HEK293T (cell line): ENCODE measurements around the gene FMC1.
"Not testable (repeated sequence)": the region's sequence is repeated elsewhere in the genome, so short reads cannot be mapped to it uniquely, and the experiment has no call there.

Experiments used
- CTCF ChIA-PET: fragments of 350-600 bp; formaldehyde crosslinking; extraction: SDS; loops from one replicate; lab custom pipeline; 2021; ENCODE audit warnings: antibody characterized with exemption, inconsistent platforms; lab: Yijun Ruan, JAX
- POLR2A ChIA-PET: fragments of 350-600 bp; formaldehyde crosslinking; extraction: SDS; loops from one replicate; lab custom pipeline; 2020; ENCODE audit warnings: antibody characterized with exemption, inconsistent platforms; lab: Yijun Ruan, JAX
- DNase-seq: peaks from one replicate; pipeline ENCODE4 v3.0.0; 2012; ENCODE audit warnings: mixed read lengths; ENCODE audit errors: extremely low spot score
- ARNT ChIP-seq: fragments of 450-650 bp; IDR thresholded peaks from 2 replicates; pipeline ENCODE4 v1.6.1; 2017; ENCODE audit warnings: mild to moderate bottlenecking
- BHLHE40 ChIP-seq: fragments of 450-650 bp; IDR thresholded peaks from 2 replicates; pipeline ENCODE4 v1.6.1; 2016; ENCODE audit warnings: mild to moderate bottlenecking, moderate library complexity, borderline replicate concordance
- CTBP1 ChIP-seq: fragments of 450-650 bp; IDR thresholded peaks from 2 replicates; pipeline ENCODE4 v1.6.1; 2016; ENCODE audit warnings: borderline replicate concordance
- ELF4 ChIP-seq: fragments of 450-650 bp; IDR thresholded peaks from 2 replicates; pipeline ENCODE4 v1.6.1; 2017; ENCODE audit warnings: antibody characterized with exemption
- FOXA1 ChIP-seq: fragments of 450-650 bp; IDR thresholded peaks from 2 replicates; pipeline ENCODE4 v1.6.1; 2016; ENCODE audit warnings: mild to moderate bottlenecking
- FOXK2 ChIP-seq: fragments of 450-650 bp; IDR thresholded peaks from 2 replicates; pipeline ENCODE4 v1.6.1; 2016; ENCODE audit warnings: mild to moderate bottlenecking
- FOXM1 ChIP-seq: fragments of 450-650 bp; IDR thresholded peaks from 2 replicates; pipeline ENCODE4 v1.6.1; 2017; ENCODE audit warnings: mild to moderate bottlenecking, borderline replicate concordance
- HDGF ChIP-seq: fragments of 450-650 bp; IDR thresholded peaks from 2 replicates; pipeline ENCODE4 v1.6.1; 2017; ENCODE audit warnings: antibody characterized with exemption, borderline replicate concordance
- L3MBTL2 ChIP-seq: fragments of 450-650 bp; conservative IDR thresholded peaks from 2 replicates; pipeline ENCODE4 v1.6.1; 2016; ENCODE audit warnings: mild to moderate bottlenecking
- LEF1 ChIP-seq: fragments of 450-650 bp; IDR thresholded peaks from 2 replicates; pipeline ENCODE4 v1.6.1; 2017; ENCODE audit warnings: mild to moderate bottlenecking, borderline replicate concordance
- NFRKB ChIP-seq: fragments of 450-650 bp; IDR thresholded peaks from 2 replicates; pipeline ENCODE4 v1.6.1; 2016; ENCODE audit warnings: mild to moderate bottlenecking, moderate library complexity
- SP1 ChIP-seq: fragments of 450-650 bp; IDR thresholded peaks from 2 replicates; pipeline ENCODE4 v1.6.1; 2017
- SUZ12 ChIP-seq: fragments of 450-650 bp; IDR thresholded peaks from 2 replicates; pipeline ENCODE4 v1.6.1; 2016; ENCODE audit warnings: mild to moderate bottlenecking
- TARDBP ChIP-seq: fragments of 450-650 bp; IDR thresholded peaks from 2 replicates; pipeline ENCODE4 v1.6.1; 2016
- ZNF384 ChIP-seq: fragments of 450-650 bp; IDR thresholded peaks from 2 replicates; pipeline ENCODE4 v1.6.1; 2016
- TF ChIP-seq, protein P1 (sequence below): fragments of 450-650 bp; IDR thresholded peaks from 2 replicates; pipeline ENCODE4 v1.6.1; 2016

FMC1 gene

DNA sequence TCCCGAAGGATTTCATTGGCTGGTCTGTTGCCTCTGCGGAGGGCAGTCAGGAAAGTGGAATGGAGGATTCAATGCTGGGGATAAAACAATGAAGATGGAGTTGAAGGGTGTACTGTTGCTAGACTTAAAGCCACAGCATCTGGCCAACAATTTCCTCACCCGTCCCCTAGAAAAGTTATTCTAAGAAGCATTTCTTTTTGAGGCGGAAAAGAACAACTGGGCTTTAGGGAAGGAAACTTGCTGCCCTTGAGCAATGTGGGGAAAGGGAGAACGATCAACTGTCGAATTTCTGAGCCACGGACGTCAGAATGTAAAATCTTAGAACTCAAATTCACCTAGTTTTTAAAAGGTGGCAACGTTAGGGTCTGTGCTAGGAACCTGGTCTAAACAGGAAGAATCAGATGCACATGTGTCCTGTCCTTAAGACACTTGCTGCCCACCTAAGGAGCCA, 664 bp downstream of the FMC1 start:
- CTCF ChIA-PET: no interaction called here
- DNase-seq: no peak
- POLR2A ChIA-PET: no interaction called here
- TF ChIP-seq ELF4 (no peak), FOXK2 (no peak), HDGF (no peak), TARDBP (no peak), BHLHE40 (no peak), SUZ12 (no peak), NFRKB (no peak), LEF1 (no peak), FOXA1 (no peak), ZNF384 (no peak)
- TF ChIP-seq, protein P1, sequence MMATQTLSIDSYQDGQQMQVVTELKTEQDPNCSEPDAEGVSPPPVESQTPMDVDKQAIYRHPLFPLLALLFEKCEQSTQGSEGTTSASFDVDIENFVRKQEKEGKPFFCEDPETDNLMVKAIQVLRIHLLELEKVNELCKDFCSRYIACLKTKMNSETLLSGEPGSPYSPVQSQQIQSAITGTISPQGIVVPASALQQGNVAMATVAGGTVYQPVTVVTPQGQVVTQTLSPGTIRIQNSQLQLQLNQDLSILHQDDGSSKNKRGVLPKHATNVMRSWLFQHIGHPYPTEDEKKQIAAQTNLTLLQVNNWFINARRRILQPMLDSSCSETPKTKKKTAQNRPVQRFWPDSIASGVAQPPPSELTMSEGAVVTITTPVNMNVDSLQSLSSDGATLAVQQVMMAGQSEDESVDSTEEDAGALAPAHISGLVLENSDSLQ: no peak

DNA sequence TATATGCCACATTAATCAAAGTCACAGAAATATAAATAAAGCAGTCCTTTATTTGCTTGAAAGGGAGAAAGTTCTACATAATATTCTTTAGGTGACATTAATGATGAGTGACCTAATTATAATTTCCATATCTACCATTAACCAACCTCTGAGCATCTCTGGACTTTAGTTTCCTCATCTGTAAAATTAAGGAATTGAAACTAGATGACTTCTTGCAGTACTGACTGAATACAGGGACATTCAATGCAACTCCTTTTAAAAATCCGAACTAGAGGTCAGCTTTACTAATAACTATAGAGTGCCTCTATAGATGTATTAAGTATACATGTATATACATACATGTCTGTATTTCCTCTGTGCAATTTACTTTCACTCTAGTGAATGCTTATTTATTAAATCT, 3.9 kb downstream of the FMC1 start:
- ChIA-PET CTCF (no interaction called here), POLR2A (interaction anchor here (1.1 kb wide), 1 partner anchor 15 kb away, joined by 4 read pairs; the partner anchor contains the start of gene LUC7L2)
- TF ChIP-seq FOXK2 (no peak), TARDBP (no peak), ARNT (no peak), CTBP1 (no peak), BHLHE40 (no peak), NFRKB (no peak), SUZ12 (no peak), LEF1 (no peak), FOXM1 (no peak), SP1 (no peak), ZNF384 (no peak), L3MBTL2 (no peak), ELF4 (no peak), HDGF (no peak), FOXA1 (no peak)
- TF ChIP-seq, protein P1: no peak
- no peak for DNase-seq

GRCh38 chr7:139351027-139351426, 9.9 kb downstream of the FMC1 start:
- DNase-seq: no peak
- ChIA-PET CTCF (interaction anchor here (0.6 kb wide), 1 partner anchor 579 kb away, joined by 3 read pairs; no protein-coding TSS in a partner anchor), POLR2A (interaction anchor here (1.0 kb wide), 1 partner anchor 9 kb away, joined by 4 read pairs; the partner anchor contains the start of gene LUC7L2)
- TF ChIP-seq FOXK2: no peak
- TF ChIP-seq SP1: no peak
- no peak for TF ChIP-seq FOXA1
- TF ChIP-seq SUZ12: no peak
- no peak for TF ChIP-seq ARNT
- TF ChIP-seq, protein P1: no peak
- TF ChIP-seq ZNF384: no peak
- TF ChIP-seq L3MBTL2: no peak
- no peak for TF ChIP-seq LEF1
- no peak for TF ChIP-seq CTBP1
- TF ChIP-seq FOXM1: no peak
- TF ChIP-seq BHLHE40: no peak
- TF ChIP-seq NFRKB: no peak
- no peak for TF ChIP-seq HDGF
- TF ChIP-seq ELF4: no peak
- no peak for TF ChIP-seq TARDBP

DNA sequence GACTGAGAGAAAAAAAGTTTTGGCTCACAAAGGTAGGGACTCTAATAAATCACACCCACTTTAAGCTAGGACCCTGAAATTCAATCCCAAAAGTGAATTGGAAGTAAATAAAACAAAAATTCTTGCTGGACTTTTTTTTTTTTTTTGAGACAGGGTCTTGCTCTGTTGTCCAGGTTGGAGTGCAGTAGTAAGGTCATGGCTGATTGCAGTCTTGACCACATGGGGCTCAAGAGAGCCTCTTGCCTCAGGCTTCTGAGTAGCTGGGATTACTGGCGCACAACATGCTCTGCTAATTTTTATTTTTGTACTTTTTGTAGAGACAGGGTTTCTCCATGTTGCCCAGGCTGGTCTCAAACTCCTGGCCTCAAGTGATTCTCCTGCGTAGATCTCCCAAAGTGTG, 13.6 kb downstream of the FMC1 start:
- CTCF ChIA-PET: interaction anchor here (0.8 to 1.1 kb wide), 2 partner anchors 15 kb away, joined by 3 to 4 read pairs; no protein-coding TSS in a partner anchor
- peak; percentile 76 for TF ChIP-seq ZNF384
- no peak for TF ChIP-seq SP1
- no peak for TF ChIP-seq ARNT
- TF ChIP-seq TARDBP: no peak
- no peak for DNase-seq
- POLR2A ChIA-PET: interaction anchor here (2.4 kb wide), 1 partner anchor 12 kb away, joined by 11 read pairs; no protein-coding TSS in a partner anchor

- CTCF ChIA-PET: no interaction called here
- POLR2A ChIA-PET: interaction anchor here (2.4 kb wide), 1 partner anchor 12 kb away, joined by 11 read pairs; no protein-coding TSS in a partner anchor
- DNase-seq: no peak
- TF ChIP-seq LEF1 (no peak), BHLHE40 (no peak), CTBP1 (no peak), FOXA1 (no peak), SP1 (no peak), ARNT (no peak), HDGF (no peak), ELF4 (no peak)
- TF ChIP-seq, protein P1: no peak
These were observed 14.2 kb downstream of the FMC1 start for GRCh38 chr7:139355320-139355719.

- POLR2A ChIA-PET: interaction anchor here (0.6 to 1.8 kb wide), 3 partner anchors 13 to 112 kb away, joined by 3 to 12 read pairs (median 6); no protein-coding TSS in a partner anchor
- CTCF ChIA-PET: interaction anchor here (1.0 kb wide), 1 partner anchor 76 kb away, joined by 4 read pairs; no protein-coding TSS in a partner anchor
These were observed 16.8 kb downstream of the FMC1 start for GRCh38 chr7:139357729-139358506.

More at GRCh38 chr7:139357729-139358506, 16.8 kb downstream of the FMC1 start:
- DNase-seq: not testable (repeated sequence)
